GM08714 (cell line): ENCODE data around the gene SYT7.
"Not testable (repeated sequence)": the region's sequence is repeated elsewhere in the genome, so short reads cannot be mapped to it uniquely, and the experiment has no call there.

ENCODE experiments used
- H3K4me3 ChIP-seq: fragments of 200-500 bp; sonication (Bioruptor generic); 2 replicates; pipeline ENCODE4 v1.5.1; 2014; ENCODE audit warnings: mild to moderate bottlenecking, low read length, inconsistent platforms
- ZNF274 ChIP-seq: IDR thresholded peaks from 2 replicates; pipeline ENCODE4 v1.6.1; 2012; ENCODE audit warnings: mild to moderate bottlenecking, low read depth, low read length

The SYT7 gene

GRCh38 chr11:61477727-61478148, 103.1 kb downstream of the SYT7 start:
- no peak overlapping the region for H3K4me3 ChIP-seq
- no peak for TF ChIP-seq ZNF274

GRCh38 chr11:61477126-61477525, 103.8 kb downstream of the SYT7 start:
- no peak overlapping the region for H3K4me3 ChIP-seq
- TF ChIP-seq ZNF274: no peak

- no peak overlapping the region for H3K4me3 ChIP-seq
- no peak for TF ChIP-seq ZNF274
These were observed 104.5 kb downstream of the SYT7 start for GRCh38 chr11:61476371-61476770.

GRCh38 chr11:61475433-61475832, 105.4 kb downstream of the SYT7 start:
- TF ChIP-seq ZNF274: no peak
- H3K4me3 ChIP-seq: no peak overlapping the region

GRCh38 chr11:61474013-61474643, 106.7 kb downstream of the SYT7 start:
- no peak for TF ChIP-seq ZNF274
- no peak overlapping the region for H3K4me3 ChIP-seq

GRCh38 chr11:61473370-61474012, 107.4 kb downstream of the SYT7 start:
- TF ChIP-seq ZNF274: no peak
- no peak overlapping the region for H3K4me3 ChIP-seq

GRCh38 chr11:61472868-61473267, 108.0 kb downstream of the SYT7 start:
- TF ChIP-seq ZNF274: no peak
- H3K4me3 ChIP-seq: no peak overlapping the region

- no peak for TF ChIP-seq ZNF274
- no peak overlapping the region for H3K4me3 ChIP-seq
These were observed 108.6 kb downstream of the SYT7 start for GRCh38 chr11:61472282-61472681.

GRCh38 chr11:61468002-61468401, 112.9 kb downstream of the SYT7 start:
- H3K4me3 ChIP-seq: no peak overlapping the region
- no peak for TF ChIP-seq ZNF274

GRCh38 chr11:61467602-61468001, 113.3 kb downstream of the SYT7 start:
- H3K4me3 ChIP-seq: not testable (repeated sequence)
